Stimulated activated CD8-positive, alpha-beta memory T cell treated with anti-CD3 and anti-CD28 coated beads, Interleukin-15, amount 100 ng/mL, for 48 hours (primary cell): ENCODE measurements around the gene CDH4.

ENCODE experiments used
- DNase-seq, 2 donors: peaks; one replicate each; pipeline ENCODE4 v3.0.0-alpha.2; 2020; ENCODE audit warnings: low read depth in 2 of 2

Gene CDH4

GRCh38 chr20:61733891-61734732 is 482.1 kb downstream of the CDH4 start:
- no peak for DNase-seq

DNA sequence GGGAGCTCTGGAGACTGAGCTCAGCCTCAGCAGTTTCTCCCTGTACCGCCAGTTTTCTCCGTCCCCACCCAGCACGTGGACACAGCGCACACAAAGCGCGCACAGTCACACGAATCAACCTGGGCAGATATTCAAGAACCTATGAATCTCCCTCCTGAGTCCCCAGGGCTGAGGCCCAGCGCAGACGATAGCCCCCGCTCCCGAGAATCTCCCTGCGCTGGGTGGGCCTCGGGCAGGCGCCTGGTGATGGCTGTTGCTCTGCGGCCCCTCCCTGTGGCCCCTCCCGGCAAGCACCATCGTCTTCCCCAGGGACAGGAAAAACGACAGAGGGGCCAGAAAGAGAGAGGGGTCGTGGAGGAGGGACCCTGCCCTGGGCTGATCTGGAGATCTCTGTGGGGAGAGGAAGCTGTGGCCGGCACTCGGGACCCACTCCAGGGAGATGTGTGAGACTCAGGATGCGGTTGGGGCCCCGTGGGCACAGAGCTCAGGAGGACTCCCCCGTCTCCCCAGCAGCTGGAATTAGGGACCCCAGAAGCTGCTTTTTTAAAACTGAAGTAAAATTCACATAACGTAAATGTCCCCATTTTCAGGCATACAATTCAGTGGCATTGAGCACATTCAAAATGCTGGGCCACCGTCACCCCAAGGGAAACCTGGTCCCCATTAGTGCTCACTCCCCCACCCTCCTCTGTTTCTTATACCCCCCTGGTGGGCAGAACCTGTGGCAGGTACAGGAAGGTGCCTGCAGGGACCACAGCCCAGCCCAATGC is 482.9 kb downstream of the CDH4 start:
- no peak for DNase-seq

DNA sequence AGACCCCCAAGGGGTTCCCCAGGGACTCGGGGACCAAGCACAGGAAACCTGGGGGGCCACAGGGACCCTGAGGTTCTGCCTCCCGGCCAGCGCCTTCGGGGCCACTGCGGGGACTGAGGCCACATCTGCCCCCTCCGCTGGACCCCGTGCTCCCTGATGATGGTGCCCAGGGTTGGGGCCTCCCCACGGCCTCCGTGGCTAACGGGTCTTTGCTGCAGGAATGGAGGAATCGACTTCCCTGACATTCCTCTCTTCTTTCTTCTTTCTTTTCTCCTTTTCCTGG is 483.4 kb downstream of the CDH4 start:
- no peak for DNase-seq

- no peak for DNase-seq
Measured at GRCh38 chr20:61736001-61736635, 484.1 kb downstream of the CDH4 start.

- no peak for DNase-seq
Measured at GRCh38 chr20:61736751-61737310, 484.8 kb downstream of the CDH4 start.

DNA sequence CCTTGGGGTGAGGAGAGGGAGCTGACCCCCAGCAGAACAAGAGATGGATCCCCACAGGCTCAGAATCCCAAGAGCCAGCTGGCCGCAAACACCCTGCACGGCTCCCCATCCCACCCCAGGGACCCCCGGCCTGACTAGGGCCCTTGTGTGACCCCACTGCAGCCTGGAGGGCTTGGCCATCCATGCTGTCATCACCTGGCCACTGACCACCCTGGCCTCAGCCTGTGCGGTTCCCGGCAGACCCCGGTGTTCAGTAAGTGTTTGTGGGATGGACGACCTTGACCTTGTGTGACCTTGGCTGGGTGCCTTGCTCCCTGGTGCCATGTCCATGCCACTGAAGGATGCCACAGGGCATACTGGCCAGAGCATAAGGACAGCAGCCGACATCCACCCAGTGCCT is 485.3 kb downstream of the CDH4 start:
- DNase-seq: no peak

DNA sequence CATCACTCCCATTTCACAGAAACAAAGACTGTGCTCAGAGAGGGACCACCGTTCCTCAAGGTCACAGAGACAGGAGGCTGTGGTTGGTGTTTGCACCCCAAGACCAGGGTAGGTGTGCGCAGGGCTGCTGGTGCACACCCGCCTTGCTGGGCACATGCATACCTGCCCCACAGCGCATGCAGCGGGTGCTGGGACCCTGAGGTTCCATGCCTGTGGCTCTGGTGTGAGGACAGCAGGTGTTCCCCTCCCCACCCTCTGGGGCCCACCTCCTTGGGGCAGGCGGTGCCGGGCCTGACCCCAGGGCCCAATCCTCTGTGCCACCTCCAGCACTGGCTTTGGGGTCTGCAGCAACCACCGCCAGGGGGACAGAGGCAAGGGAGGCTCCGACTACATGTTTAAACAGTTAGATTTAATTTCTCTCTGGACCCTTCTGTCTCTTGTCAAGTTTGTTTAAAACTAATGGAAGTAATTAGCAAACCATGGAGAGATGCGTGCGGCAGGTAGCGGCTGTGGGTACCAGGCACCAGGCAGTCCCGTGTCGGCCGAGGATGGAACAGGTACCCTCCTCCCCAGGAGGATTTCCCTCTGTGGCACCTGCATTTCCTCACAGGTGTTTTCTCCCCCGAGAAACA is 485.9 kb downstream of the CDH4 start:
- DNase-seq: no peak

DNA sequence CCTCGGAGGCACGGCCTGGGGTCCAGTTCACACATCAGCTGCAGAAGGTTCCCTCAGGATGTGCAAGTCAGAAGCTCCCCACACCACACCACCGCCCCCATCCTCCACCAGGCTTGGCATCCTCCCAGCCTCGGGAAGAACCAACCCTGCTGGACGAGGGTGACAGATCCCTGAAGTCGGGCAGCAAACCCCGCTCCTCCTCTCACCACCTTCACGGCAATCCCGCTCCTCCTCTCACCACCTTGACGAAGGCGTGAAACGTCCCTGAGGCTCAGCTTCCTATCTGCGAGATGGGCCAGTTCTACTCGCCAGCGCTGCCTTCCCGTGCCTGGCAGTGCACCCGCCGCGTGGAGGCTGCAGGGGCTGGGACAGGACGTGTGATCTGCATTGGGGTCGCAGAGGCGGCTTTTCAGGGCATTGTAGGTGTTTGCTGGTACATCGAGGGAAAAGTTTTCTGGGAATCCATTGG is 486.6 kb downstream of the CDH4 start:
- no peak for DNase-seq

- no peak for DNase-seq
Measured at GRCh38 chr20:61739086-61739831, 487.2 kb downstream of the CDH4 start.

DNA sequence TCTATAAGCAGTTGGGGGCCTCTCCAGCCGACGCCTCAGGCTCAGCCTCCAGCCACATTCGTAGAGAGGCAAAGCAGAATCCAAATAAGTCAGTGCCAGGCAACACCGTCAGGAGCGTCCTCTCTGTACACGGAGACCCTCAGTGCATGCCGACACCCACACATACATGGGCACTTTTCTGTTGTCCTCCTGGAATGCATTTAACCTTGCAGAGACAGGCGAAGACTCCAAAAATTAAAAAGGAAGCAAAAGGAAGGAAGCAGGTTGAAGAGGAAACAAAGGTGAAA is 487.7 kb downstream of the CDH4 start:
- no peak for DNase-seq

- no peak for DNase-seq
Measured at GRCh38 chr20:61742097-61742825, 490.2 kb downstream of the CDH4 start.

- DNase-seq: no peak
Measured at GRCh38 chr20:61743606-61744005, 491.5 kb downstream of the CDH4 start.

DNA sequence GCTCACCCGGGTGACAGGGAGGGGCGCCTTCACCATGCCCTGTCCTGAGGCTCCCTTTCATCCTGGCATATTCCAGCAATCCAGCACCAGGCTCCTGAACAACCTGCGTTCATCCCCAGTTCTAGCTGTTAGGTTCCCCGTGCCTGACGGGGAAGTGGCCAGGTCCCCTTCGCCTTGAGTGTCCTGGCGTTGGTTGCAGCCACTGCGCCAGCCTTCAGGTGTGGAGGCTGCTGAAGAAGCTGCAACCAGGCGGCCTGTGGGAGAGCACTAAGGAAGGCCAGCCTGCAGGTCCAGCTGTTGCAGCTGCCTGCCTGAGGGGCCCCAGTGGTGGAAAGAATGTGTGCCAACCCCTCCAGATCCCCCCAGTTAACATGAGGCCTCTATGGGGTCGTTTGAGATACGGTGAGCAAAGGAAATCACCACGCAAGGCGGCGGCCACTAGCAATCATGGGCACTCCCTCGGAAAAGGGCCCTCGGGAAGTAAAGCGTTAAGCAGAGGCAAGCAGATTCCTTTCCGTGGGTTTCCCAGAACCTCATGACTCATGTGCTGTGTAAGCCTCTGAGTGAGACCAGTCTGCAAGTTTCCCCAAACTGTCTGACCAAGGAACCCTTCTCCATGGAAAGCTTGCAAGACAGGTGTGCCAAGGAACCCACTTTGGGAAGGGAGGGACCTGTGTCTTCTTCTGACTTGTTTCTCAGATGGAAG is 492.8 kb downstream of the CDH4 start:
- DNase-seq: no peak

DNA sequence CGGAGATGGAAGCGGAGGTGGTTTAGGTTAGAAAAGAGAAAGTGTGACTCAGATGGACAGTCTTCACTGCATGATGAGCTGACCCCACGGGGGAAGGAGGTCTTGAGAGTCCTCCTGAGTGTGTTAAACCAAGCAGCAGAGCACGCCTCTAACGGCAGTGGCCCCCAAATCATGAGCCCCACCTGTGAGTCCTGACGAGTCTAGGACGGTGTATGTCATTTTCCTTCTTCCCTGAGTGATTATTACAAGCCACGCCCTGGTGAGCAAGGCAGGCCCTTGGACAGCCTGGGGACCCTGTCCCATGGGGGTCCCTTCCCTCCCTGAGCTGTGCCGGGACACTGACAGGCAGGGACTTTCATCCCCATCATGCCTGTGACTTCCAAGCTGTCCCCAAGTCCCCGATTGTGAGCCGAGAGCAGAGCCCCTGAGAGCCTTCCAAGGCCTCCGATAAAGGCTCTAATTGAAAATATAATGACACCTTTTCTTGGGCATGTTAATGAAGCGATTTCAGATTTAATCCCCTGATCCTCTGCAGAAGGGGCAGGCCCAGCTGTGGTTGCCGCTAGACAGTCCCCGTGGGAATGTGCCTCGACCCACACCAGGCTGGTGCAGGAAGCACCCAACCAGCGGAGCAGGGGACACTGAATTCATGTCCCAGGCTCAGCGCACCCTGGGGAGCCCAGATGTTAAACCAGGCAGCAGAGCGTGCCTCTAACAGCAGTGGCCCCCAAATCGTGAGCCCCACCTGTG is 493.5 kb downstream of the CDH4 start:
- DNase-seq: no peak

GRCh38 chr20:61746147-61746646 is 494.1 kb downstream of the CDH4 start:
- no peak for DNase-seq

- no peak for DNase-seq
Measured at GRCh38 chr20:61746781-61747180, 494.7 kb downstream of the CDH4 start.

GRCh38 chr20:61748376-61748775 is 496.3 kb downstream of the CDH4 start:
- DNase-seq: no peak

DNA sequence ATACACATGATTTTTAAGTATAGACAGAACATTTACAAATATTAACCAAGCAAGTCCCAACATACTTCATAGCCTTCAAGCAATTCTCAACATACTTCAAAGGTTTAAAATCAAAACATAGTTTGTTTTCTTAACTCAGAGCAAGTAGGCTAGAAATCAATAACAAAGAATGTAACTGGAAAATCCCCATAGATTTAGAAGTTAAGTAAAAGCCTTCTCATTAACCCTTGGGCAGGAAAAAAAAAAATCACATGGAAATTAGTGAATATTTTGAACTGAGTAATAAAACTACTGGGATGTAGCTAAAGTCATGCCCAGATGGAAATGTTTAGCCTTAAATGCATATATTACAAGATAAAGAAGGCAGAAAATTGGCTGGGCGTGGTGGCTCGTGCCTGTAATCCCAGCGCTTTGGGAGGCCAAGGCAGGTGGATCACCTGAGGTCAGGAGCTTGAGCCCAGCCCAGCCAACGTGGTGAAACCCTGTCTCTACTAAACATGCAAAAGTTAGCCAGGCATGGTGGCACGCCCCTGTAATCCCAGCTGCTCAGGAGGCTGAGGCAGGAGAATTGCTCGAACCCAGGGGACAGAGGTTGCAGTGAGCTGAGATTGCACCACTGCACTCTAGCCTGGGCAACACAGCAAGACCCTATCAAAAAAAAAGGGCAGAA is 497.5 kb downstream of the CDH4 start:
- DNase-seq: no peak

DNA sequence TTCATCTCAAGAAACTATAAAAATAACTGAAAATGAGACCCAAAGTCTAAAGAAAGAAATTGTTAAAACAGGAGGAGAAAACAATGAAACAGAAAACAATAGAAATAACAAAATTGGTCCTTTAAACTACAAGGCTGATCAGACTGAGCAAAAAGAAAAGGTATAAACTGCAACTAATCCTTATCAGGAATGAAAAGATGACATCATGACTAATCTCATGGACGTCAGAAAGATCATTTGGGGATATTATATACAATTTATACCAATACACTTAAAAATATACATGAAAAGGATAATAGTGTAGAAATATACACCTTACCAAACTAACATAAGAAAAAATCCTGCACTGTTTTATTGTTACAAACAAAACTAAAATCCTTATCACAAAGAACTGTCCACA is 498.0 kb downstream of the CDH4 start:
- no peak for DNase-seq
